Activated CD8-positive, alpha-beta memory T cell treated with anti-CD3 and anti-CD28 coated beads for 36 hours (primary cell): ENCODE results near the gene C2orf42. TPM values are rescaled to one million over a fixed set of nuclear protein-coding genes. Genes with fewer than 3 reads are reported as not detected.
"Not testable (repeated sequence)": the region's sequence is repeated elsewhere in the genome, so short reads cannot be mapped to it uniquely, and the experiment has no call there.

Source experiments
- CTCF ChIA-PET: fragments of 350-600 bp; sonication (Branson Sonifier 250); formaldehyde crosslinking; loops from one replicate; lab custom pipeline; 2021; ENCODE audit warnings: antibody characterized with exemption; lab: Charles Lee
- POLR2A ChIA-PET: fragments of 350-600 bp; sonication (Branson Sonifier 250); formaldehyde crosslinking; loops from one replicate; lab custom pipeline; 2021; ENCODE audit warnings: antibody characterized with exemption; lab: Charles Lee
- total RNA-seq, 2 experiments: library from RNA; stranded (reverse); gene quantifications; one replicate each; pipeline ENCODE4 v1.2.3, GENCODE V29; 2021

C2orf42 gene
- total RNA-seq: 10 to 100 TPM; 20.4 to 22.9 TPM

DNA sequence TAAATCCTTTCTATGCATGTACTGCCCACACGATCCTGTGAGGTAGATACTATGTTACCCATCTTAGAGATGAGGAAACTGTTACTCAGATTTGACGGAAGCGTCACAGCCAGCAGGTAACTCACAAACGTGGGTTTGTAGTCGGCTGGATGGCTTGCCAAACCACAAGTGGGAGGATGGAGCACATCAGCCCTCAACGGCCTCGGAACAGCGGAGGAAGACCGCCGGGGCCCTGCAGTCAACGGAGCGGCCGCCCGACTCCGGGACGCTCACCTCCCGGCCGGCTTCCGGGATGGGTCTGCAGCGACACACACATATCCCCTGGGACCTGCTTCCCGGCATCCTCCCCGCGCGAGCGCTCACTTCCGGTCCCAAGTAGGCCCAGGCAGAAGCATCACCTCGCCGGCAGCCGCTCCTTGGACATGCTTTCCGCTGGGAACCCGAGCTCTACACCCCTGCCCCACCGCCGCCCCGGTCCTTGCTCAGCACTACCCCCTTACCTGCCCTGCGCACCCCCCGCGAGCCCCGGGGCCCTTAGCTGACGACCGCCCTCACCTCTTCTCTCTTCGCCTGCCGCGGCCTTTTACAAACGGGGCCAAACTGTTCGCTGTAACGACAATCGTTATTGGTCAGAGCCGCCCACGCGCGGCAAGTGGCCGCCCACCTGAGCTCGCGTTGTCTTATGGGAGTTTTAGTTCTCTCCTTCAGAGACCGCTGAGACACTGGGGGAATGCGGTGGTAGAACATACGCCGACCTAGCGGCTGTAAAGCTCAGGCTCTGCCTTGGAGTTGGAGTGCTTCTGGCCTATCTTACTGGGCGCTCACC is at the start of gene C2orf42:
Gene C2orf42, minus strand, starts transcription at position 602 of the 826 bp plus-strand sequence. CDS start 9,034 bp downstream, outside the sequence.
- ChIA-PET CTCF (interaction anchor here (0.5 to 1.5 kb wide), 9 partner anchors 9 to 277 kb away, joined by 3 to 7 read pairs (median 3); partner anchors contain the start of genes FAM136A and MXD1), POLR2A (interaction anchor here (0.5 to 2.3 kb wide), 18 partner anchors 9 to 620 kb away, joined by 3 to 19 read pairs (median 3); partner anchors contain the start of genes AAK1, MXD1, PCYOX1 and SNRNP27)

DNA sequence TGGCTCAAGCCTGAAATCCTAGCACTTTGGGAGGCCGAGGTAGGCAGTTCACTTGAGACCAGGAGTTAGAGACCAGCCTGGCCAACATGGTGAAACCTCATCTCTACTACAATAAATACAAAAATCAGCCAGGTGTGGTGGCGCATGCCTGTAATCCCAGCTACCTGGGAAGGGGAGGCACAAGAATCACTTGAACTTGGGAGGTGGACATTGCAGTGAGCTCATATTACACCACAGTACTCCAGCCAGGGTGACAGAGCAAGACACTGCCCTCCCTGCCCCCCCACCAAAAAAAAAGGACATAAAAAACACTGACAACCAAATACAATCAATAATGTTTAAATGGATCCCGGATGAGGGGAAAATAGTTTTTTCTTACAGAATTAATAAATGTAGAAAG is 49.8 kb upstream of the C2orf42 start:
- ChIA-PET CTCF (no interaction called here), POLR2A (no interaction called here)

DNA sequence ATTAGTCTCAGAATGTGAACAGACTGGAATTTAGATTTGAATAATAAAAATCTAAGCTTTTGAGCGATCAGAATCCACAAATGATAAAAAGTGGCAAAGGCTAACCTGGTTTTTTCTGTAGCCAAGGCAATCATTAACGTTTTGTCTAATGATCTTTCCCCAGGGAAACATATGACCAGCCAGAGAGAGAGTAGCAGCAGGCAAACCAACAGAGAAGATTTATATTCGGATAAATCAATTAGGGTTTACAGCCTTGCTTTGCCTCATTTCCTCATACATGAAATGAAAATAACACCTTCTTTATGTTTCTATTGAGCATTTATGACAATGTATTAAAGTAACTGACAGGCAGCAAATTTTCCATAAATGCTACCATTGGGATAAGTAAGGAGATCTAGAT is 43.1 kb upstream of the C2orf42 start:
- CTCF ChIA-PET: no interaction called here
- POLR2A ChIA-PET: no interaction called here

DNA sequence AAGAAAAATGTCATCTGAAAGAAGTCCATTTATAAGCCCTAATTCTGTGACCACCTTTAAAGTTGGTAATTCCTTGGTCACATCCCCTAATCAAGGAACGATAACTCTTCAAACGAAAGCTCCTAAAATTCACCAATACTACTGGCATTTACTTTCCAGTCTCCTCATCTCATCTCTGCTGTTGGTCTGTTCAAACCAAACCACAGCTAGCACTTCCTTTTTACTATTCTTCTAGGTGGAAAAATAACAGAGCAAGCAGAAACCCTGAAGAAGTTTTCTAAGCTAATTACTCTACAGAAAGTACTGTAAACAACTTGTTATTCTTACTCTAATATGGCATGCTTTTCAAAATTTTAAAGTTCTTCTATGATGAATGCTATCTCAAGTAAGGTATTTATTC is 36.0 kb upstream of the C2orf42 start:
- ChIA-PET POLR2A (no interaction called here), CTCF (interaction anchor here (0.5 to 1.6 kb wide), 3 partner anchors 32 to 162 kb away, joined by 3 read pairs; partner anchors contain the start of gene C2orf42)

DNA sequence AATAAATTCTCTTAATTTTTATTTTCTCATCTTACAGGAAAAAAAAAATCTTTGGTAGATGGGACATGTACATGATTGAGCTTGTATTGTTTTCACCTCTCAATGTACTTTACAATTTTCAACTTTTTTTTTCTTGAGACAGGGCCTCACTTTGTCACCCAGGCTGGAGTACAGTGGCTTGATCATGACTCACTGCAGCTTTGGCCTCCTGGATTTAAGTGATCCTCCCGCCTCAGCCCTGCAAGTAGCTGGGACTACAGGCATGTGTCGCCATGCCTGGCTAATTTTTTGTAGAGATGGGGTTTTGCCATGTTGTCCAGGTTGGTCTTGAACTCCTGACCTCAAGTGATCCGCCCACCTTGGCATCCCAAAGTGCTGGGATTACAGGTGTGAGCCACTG is 32.5 kb upstream of the C2orf42 start:
- CTCF ChIA-PET, POLR2A ChIA-PET: not testable (repeated sequence)

DNA sequence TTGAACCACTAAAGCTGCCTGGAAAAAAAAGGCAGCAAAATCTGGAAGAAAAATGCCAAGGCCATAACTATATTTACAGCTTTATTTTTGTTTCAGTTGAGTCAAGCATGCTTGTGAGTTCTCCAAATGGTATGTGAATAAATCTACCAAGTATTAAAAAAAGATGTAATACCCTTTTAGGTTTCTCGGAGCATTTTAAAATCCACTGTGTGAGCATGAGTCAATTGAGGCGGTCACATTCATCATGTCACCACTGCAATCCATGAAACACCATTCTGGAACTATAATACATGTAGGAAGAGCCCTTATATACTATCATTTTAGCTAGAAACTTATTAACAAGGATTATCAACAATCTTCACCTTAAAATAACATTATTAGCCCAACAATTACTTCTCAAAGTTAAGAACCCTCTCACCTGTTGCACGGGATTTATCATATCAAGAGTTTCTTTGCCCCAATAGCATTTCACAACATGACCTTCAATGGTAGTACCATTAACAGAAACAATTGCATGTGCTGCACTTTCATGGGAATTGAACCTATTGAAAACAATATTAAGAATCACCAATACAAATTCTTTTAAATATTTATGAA is 24.2 kb upstream of the C2orf42 start:
- CTCF ChIA-PET: no interaction called here
- POLR2A ChIA-PET: no interaction called here

DNA sequence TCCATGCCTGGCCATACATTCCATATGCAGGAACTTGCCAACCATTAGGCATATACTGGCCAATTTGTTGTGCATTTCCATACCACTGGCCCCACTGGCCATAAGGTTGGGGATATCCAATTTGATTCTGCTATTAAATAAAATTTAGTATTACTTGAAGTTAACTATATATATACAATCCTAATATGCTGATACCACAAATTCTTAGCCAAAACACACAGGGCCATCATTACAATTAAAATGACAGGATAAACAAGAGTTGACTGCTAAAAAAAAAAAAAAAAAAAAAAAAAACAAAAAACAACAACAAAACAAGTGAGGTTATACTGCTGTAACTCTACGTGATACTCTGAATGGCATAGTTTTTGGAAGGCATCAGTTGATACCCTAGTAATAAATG is 23.5 kb upstream of the C2orf42 start:
- CTCF ChIA-PET: no interaction called here
- POLR2A ChIA-PET: no interaction called here

DNA sequence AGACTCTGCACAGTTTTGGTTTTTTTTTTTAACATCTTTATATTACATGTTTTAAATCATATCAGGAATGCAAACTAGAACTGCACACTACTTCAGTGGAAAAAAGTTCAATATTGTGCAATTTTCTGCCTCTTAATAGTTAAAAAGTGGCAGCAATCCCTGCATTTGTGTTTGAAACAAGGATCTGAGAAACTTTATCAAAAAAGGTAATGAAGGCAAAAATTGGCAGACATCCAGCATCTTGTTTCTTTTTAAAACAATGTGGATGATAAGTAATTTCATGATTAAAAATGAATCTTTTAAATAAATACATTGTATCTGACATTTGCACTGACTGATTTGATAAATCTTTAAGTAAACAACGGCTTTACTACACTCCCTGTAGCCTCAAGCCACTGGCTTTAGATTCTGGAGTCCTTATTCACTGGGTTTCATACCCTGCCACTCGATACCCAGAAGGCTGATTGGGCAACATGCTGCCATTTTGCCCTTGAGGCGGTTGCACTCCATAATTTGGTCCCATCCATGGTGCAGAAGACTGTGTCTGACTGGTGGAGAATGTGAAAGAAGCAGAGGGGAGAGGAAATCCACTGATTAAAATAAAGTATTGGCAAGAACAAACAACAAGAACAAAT is 21.6 kb upstream of the C2orf42 start:
- POLR2A ChIA-PET: no interaction called here
- CTCF ChIA-PET: interaction anchor here (0.7 kb wide), 1 partner anchor 406 kb away, joined by 3 read pairs; no protein-coding TSS in a partner anchor

DNA sequence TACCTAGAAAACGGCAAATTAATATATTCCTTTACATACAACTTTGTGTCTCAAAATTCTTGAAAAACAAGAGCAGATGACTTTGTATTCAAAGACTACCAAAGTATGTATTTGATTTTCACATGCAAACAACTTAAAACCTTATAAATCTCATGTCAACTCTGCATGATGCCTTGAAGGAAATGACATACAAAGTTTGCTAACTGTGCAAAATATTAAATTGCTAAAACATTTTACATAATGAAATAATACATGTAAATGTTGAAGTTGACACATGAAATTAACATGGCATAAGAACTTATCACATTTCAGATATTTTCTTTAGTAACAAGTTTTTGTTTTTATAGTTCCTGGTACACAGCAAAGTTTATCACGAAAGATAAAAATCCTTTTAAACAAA is 20.8 kb upstream of the C2orf42 start:
- POLR2A ChIA-PET: interaction anchor here (0.6 kb wide), 1 partner anchor 40 kb away, joined by 7 read pairs; no protein-coding TSS in a partner anchor
- CTCF ChIA-PET: interaction anchor here (1.3 kb wide), 1 partner anchor 28 kb away, joined by 3 read pairs; no protein-coding TSS in a partner anchor

DNA sequence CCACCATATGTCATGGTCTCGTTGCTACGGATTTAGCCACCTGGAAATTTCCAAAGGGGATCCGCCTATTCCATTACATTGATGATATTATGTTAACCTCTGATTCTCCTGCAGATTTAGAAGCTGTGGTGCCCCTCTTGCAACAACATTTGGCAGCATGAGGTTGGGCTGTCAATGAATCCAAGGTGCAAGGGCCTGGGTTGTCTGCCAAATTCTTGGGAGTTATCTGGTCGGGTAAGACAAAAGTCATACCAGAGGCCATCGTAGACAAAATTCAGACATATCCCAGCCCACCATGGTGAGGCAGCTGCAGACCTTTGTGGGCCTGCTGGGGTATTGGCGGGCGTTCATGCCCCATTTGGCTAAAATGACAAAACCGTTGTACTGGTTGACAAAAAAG is 13.6 kb upstream of the C2orf42 start:
- ChIA-PET CTCF (no interaction called here), POLR2A (no interaction called here)

DNA sequence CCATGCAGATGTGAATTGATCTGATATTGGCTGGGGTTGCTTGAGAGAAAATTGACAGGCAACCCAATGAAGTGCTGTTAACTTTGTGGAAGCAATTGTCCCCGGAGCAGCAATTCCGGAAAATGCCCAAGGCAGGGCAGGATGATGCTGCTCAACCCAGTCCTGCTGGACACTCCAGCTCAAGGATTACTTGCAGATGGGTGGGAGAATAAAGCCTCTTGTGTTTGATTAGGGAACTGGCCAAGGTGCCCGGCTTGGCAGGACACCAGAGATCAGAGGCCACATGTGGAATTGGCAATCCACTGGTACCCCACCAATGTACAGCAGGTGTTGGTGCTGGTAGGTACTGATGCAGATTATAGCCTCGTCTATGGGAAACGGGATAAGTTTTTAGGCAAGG is 12.3 kb upstream of the C2orf42 start:
- POLR2A ChIA-PET: no interaction called here
- CTCF ChIA-PET: no interaction called here

DNA sequence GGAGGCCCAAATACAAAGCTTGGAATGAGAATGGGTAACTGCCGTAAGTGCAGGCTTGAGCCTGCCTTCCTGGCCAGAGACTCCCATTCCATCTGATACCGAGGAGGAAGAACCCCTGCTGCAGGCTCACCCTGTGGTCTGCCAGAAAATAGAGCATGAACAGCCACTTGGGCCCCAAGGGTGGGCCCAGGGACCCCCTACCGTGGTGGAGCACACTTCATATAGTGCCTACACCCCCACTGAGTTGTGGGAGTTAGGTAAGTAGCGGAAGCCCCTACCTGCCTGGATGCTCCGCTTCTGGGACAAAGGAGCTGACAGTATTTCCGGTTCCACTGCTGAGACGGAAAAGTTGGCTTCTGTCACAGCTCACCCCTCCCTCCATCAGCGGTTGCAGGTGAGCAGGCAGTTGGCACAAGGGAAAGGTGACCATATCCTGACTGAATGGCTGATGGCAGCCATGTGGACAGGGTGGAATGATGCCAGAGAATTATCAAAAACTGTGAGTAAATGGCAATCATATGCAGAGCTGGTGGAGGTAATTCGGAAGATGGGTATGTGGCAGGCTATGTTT is 11.5 kb upstream of the C2orf42 start:
- CTCF ChIA-PET: no interaction called here
- POLR2A ChIA-PET: no interaction called here

DNA sequence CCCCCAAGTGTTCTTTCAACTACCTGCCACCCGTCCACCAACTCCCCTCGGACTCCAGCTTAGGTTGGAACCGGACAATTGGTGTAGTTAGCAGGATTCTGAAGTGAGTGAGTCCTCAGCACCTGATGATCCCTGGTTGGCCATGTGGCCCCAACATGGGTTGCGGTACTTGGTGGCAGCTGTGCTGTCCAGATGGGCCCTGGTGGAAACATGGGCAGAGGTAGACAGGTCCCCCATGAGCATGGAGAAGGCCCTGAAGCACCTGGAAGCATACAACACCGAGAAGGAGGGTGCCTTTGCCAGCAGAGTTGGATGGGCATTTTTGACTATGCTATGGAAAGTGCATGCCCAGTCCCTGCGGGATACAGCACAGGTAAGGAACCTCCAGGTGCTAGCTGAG is 11.0 kb upstream of the C2orf42 start:
- CTCF ChIA-PET: no interaction called here
- POLR2A ChIA-PET: no interaction called here

DNA sequence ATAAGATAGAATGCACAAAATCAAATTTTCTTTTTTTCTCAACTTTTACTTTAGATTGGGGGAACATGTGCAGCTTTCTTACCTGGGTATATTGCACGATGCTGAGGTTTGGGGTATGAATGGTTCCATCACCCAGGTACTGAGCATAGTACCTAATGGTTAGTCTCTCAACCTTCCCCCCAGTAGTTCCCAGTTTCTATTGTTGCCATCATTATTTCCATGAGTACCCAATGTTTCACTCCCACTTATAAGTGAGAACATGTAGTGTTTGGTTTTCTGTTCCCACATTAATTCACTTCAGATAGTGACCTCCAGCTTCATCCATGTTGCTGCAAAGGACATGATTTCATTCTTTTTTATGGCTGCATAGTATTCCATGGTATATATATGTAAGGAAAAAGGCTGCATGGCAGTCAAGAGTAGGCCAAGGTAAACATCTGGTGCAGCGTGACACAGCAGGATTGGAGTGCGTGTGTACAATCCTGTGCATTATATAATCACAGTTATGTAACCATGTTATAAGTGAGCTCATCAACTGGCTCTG is 10.5 kb upstream of the C2orf42 start:
- ChIA-PET POLR2A (interaction anchor here (0.7 kb wide), 1 partner anchor 10 kb away, joined by 8 read pairs; no protein-coding TSS in a partner anchor), CTCF (interaction anchor here (0.8 kb wide), 1 partner anchor 10 kb away, joined by 4 read pairs; no protein-coding TSS in a partner anchor)

DNA sequence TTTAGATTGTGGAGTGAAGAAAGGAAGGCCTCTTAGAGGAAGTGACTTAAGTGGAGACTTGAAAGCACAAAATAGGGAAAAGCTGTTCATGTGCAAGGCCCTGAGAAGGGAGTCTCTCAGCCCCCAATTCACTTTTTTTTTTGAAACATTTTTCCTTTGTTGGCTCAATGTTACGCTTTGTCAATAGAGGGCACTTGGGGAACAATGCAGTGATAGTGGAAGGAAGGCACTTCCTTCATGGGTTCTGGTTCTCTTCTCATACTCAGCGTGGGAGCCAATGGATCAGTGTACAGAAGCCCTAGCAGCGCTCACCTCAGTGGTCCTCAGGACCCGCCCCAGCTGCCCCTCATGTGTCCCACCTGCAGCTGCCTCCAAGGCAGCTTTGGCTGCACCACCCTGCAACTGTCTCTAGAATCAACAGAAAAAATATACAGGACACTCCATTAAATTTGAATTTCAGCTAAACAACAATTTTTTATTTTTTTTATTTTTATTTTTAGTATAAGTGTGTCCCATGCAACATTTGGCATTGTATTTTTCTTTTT is 8.6 kb upstream of the C2orf42 start:
- POLR2A ChIA-PET: no interaction called here
- CTCF ChIA-PET: no interaction called here

DNA sequence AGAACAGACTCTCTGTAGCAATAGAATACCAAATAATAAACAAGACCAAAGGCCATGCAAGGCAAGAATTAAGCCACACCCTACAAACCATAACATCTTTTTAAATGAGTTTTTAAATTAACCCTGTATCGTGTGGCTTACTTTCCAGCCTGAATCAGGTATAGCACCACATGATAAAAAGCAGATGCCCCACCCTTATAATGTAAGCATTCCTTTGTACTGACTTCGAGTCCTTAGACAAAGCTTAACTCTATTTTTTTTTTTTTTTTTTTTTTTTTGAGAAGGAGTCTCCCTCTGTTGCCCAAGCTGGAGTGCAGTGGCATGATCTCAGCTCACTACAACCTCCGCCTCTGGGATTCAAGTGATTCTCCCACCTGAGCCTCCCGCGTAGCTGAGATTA is 1.7 kb upstream of the C2orf42 start:
- POLR2A ChIA-PET: no interaction called here
- CTCF ChIA-PET: interaction anchor here (0.6 to 1.5 kb wide), 2 partner anchors 18 to 27 kb away, joined by 5 read pairs; no protein-coding TSS in a partner anchor

DNA sequence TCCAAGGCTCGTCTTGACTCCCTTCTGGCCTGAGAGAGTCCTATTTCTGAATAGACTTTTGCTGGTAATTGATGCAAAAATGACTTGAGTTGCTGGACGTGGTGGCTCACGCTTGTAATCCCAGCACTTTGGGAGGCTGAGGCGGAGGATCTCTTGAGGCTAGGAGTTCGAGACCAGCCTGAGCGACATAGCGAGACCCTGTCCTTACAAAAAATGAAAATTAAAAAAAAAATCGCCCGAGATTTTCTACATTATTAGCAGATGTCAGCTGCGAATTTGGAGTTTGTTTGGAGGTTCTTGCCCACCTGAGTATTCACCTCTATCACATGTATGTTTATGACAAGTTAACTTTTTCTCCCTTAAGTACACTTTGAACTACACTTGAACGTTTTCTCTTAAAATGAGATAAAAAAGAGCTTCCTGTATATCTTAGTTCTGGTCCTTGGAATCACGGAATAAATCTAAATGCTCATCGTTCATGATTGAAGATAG is 471 bp upstream of the C2orf42 start:
- CTCF ChIA-PET: interaction anchor here (0.5 to 1.5 kb wide), 9 partner anchors 10 to 277 kb away, joined by 3 to 7 read pairs (median 3); partner anchors contain the start of genes FAM136A and MXD1

DNA sequence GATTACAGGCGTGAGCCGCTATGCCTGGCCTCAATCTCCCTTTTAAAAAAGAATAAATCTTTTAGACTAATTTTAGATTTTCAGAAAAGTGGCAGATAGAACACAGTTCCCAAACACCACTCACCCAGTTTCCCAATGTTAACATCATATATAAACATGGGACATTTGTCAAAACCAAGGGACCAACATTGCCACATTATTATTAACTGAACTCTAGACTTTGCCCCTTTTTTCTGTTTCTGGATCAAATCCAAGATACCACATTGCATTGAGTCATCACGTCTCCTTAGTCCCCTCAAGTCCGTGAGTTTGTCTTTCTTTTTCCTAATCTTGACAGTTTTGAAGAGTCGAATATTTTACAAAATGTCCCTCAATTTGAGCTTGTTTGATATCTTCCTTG is 2.4 kb downstream of the C2orf42 start:
- CTCF ChIA-PET: interaction anchor here (0.6 to 0.9 kb wide), 2 partner anchors 274 to 332 kb away, joined by 3 to 5 read pairs; partner anchors contain the start of gene MXD1
- POLR2A ChIA-PET: interaction anchor here (0.6 to 0.7 kb wide), 2 partner anchors 45 to 62 kb away, joined by 3 to 10 read pairs; no protein-coding TSS in a partner anchor

More for the DNA sequence above, 471 bp upstream of the C2orf42 start:
- POLR2A ChIA-PET: interaction anchor here (0.6 to 2.3 kb wide), 17 partner anchors 10 to 548 kb away, joined by 3 to 19 read pairs (median 3); partner anchors contain the start of genes AAK1, MXD1, PCYOX1 and SNRNP27
